Bronchial epithelial cell (primary cell): ENCODE measurements around the gene TMEM214. TPM values are rescaled to one million over a fixed set of nuclear protein-coding genes. Genes with fewer than 3 reads are reported as not detected.

ENCODE experiments used
- DNase-seq: peaks from one replicate; pipeline ENCODE4 v3.0.0-alpha.2; 2010; ENCODE audit warnings: low read depth
- FAIRE-seq: peaks from 2 replicates; lab custom pipeline; 2011; peaks lifted over from hg19 to GRCh38; lab: Jason Lieb, UNC
- H3K27me3 ChIP-seq: 2 replicates; pipeline ENCODE4 v1.5.1; 2011; ENCODE audit warnings: low read length; ENCODE audit not compliant: control insufficient read depth, insufficient read depth
- H3K36me3 ChIP-seq: 2 replicates; pipeline ENCODE4 v1.5.1; 2011; ENCODE audit warnings: low read length; ENCODE audit not compliant: control insufficient read depth, insufficient read depth
- H3K4me3 ChIP-seq: 2 replicates; pipeline ENCODE4 v1.5.1; 2011; ENCODE audit warnings: mild to moderate bottlenecking, low read depth, low read length, control low read depth
- total RNA-seq: library from RNA; depleted of rRNA; stranded (reverse); fragments of >200 nt; gene quantifications from 2 replicates; pipeline ENCODE4 v1.2.1, GENCODE V29; 2014
- TF ChIP-seq, protein P1 (sequence below): IDR thresholded peaks from 2 replicates; pipeline ENCODE4 v1.5.1; 2011; ENCODE audit warnings: mild to moderate bottlenecking, moderate library complexity, low read length, control low read depth, inconsistent platforms; ENCODE audit not compliant: insufficient read depth, severe bottlenecking

Gene TMEM214
- total RNA-seq, 1 donor from 2014 or later, result 15.8 TPM

DNA sequence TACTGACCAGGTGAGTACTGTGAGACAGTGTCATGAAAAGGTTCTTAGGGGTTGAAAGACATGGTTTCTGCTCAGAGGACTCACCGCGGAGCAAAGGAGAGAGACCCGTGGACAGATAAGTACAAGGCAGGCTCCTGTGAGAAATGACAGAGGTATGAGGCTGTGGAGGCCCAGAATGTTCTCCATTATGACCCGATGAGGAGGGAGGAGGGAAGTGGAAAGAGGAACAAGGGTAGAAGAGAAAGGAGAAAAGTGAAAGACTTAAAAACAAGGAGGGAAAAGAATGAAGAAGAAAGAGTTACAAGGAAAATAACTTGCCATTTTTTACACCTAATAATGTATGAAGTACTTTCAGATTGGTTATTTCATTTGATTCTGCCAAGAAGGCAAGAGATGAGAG lies 32.5 kb upstream of the TMEM214 start:
- FAIRE-seq, result no peak
- no peaks in the 10 kb centered on the region for H3K36me3 ChIP-seq
- DNase-seq, result no peak
- no peak overlapping the region for H3K4me3 ChIP-seq
- no peaks in the 10 kb centered on the region for H3K27me3 ChIP-seq
- TF ChIP-seq, protein P1, sequence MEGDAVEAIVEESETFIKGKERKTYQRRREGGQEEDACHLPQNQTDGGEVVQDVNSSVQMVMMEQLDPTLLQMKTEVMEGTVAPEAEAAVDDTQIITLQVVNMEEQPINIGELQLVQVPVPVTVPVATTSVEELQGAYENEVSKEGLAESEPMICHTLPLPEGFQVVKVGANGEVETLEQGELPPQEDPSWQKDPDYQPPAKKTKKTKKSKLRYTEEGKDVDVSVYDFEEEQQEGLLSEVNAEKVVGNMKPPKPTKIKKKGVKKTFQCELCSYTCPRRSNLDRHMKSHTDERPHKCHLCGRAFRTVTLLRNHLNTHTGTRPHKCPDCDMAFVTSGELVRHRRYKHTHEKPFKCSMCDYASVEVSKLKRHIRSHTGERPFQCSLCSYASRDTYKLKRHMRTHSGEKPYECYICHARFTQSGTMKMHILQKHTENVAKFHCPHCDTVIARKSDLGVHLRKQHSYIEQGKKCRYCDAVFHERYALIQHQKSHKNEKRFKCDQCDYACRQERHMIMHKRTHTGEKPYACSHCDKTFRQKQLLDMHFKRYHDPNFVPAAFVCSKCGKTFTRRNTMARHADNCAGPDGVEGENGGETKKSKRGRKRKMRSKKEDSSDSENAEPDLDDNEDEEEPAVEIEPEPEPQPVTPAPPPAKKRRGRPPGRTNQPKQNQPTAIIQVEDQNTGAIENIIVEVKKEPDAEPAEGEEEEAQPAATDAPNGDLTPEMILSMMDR, result no peak

DNA sequence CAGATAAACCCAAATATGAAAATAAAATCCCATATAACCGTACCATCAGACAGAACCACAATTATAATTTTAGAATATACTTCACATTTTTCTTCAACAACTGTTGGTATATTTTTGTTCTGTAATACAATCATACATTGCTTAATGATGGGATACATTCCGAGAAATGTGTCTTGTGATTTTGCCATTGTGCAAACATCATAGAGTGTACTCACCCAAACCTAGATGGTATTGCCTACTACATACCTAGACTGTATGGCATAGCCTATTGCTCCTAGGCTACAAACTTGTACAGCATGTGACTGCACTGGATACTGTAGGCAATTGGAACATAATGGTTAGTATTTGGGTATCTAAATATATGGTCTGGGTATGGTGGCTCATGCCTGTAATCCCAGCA lies 31.8 kb upstream of the TMEM214 start:
- Histone ChIP-seq H3K36me3 (no peaks in the 10 kb centered on the region), H3K4me3 (no peak overlapping the region), H3K27me3 (no peaks in the 10 kb centered on the region)
- TF ChIP-seq, protein P1, result no peak
- no peak for FAIRE-seq
- DNase-seq, result no peak

DNA sequence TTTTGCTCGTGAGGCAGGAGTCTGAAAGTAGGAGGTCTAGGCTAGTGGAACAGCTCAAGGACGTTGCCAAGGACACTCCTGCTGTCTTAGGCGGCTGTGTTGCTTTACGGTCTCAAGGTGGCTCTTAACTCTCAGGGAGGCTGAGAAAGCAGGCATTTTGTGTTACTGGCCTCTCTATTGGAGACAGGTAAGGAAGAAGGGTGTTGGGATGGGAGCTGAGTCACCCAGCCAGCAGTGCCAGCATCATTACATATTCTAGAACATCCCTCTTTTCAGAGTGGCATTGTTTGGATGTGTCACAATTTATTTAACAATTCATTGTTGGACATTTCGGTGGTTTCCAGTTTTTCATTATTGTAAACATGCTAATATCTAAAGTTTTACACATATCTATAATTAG lies 30.8 kb upstream of the TMEM214 start:
- Histone ChIP-seq H3K36me3 (no peaks in the 10 kb centered on the region), H3K4me3 (no peak overlapping the region), H3K27me3 (no peaks in the 10 kb centered on the region)
- TF ChIP-seq, protein P1, result no peak
- no peak for FAIRE-seq
- DNase-seq, result peak; percentile 45

DNA sequence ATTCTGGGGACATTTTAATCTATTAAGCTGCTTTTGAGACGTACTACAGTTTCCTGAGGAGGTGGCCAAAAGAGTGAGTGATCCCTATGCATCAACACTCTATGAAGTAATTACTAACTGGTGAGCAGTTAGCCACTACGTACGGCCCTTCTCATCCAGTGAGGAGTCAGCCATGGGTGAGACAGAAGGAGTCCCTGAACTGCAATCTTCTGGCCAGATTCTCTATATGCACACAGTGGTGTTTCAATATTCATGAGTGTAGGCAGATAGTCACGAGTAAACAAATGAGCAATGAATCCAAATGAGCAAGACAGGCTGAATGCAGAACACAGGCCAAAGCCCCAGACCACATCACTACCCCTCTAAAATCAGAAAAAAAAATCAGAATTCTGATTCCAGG lies 29.8 kb upstream of the TMEM214 start:
- DNase-seq (no peak), FAIRE-seq (no peak)
- H3K27me3 ChIP-seq, result no peaks in the 10 kb centered on the region
- no peak overlapping the region for H3K4me3 ChIP-seq
- H3K36me3 ChIP-seq, result no peaks in the 10 kb centered on the region
- TF ChIP-seq, protein P1, result no peak

DNA sequence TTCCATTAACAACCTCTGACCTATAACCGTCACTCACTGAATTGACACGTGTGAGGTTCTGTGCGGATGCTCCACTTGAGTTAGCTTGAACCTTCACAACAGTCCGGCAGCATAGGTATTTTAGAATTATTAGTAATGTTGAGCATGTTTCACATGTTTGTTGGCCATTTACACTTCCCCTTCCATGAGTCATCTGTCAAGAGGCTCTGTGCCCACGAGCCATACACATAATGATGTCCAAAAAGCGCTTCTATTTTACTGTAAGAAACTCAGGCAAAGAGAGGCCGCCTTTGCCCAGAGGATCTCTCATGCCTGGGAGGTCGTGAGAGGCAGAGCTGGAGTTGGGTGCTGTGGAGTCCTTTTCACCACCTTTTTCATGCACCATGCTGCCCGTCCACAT lies 28.9 kb upstream of the TMEM214 start:
- FAIRE-seq (no peak), DNase-seq (peak; percentile 49)
- Histone ChIP-seq H3K36me3 (no peaks in the 10 kb centered on the region), H3K4me3 (no peak overlapping the region), H3K27me3 (no peaks in the 10 kb centered on the region)
- TF ChIP-seq, protein P1, result no peak
